HG03045 (cell line): ENCODE data around the gene PER2.

Source experiments
- ATAC-seq: cut with Tn5 transposase; IDR thresholded peaks from one replicate; pipeline ENCODE4 v1.9.1; 2021; ENCODE audit warnings: mild to moderate bottlenecking, moderate library complexity; ENCODE audit not compliant: unreplicated experiment

The PER2 gene

DNA sequence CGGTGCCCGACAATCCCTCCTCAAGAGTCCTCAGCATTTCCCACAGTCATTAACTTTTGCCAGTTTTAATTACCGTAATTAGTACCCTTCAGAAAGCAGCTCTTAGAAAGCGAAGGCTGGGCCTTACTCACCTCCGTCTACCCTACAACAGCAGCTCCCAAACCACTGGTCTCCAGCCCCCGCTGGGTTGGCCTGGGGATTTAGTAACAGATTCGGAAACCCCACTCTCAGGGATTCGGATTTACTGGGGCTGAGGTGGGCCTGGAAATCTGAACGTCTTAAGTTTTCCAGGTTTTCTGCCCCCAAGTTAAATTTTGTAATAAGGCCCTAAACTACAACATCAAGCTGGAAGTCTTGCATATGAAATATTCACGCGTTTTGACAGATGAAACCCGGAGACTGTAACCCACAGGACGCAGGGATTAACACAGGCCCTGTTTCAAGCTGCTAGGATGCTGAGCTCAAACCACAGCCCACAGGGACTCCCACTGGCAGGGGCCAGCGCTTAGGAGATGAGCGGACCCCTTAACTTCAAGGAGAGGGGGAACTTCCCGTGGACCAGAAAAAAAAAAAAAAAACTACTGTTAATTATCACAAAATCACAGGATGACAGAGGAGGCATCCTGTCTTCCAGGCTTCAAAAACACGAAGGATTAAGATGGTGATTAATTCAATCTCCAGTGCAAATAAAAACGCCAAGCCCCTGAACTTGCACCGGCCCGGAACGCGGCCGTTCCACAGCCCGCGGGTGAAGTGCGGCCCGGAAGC is 85.9 kb downstream of the PER2 start:
- ATAC-seq: no peak
